Activated CD4-positive, alpha-beta T cell treated with anti-CD3 and anti-CD28 coated beads for 24 hours (primary cell): Measurements from ENCODE around the gene ATG7.

Source experiments
- DNase-seq, 2 donors: peaks; one replicate each; pipeline ENCODE4 v3.0.0-alpha.2; 2020; ENCODE audit warnings: low read depth in 2 of 2

The ATG7 gene

GRCh38 chr3:11271986-11272904, at the start of gene ATG7:
Gene ATG7, plus strand, starts transcription at chr3:11272397. Its CDS starts 26,299 bp downstream, at chr3:11298696.
- peak; percentile 95 to 97 for DNase-seq

- DNase-seq = no peak
Observed at GRCh38 chr3:11224010-11224409, 48.2 kb upstream of the ATG7 start.

- no peak for DNase-seq
Observed at GRCh38 chr3:11224870-11225229, 47.3 kb upstream of the ATG7 start.

- no peak for DNase-seq
Observed at GRCh38 chr3:11226042-11226370, 46.2 kb upstream of the ATG7 start.

- no peak for DNase-seq
Observed at GRCh38 chr3:11228041-11228440, 44.2 kb upstream of the ATG7 start.

- DNase-seq = no peak
Observed at GRCh38 chr3:11230125-11230524, 42.1 kb upstream of the ATG7 start.

GRCh38 chr3:11230832-11231231, 41.4 kb upstream of the ATG7 start:
- DNase-seq = no peak

GRCh38 chr3:11235385-11235784, 36.8 kb upstream of the ATG7 start:
- no peak for DNase-seq

GRCh38 chr3:11236588-11237461, 35.4 kb upstream of the ATG7 start:
- peak; percentile 71 to 75 for DNase-seq

GRCh38 chr3:11238060-11238459, 34.1 kb upstream of the ATG7 start:
- DNase-seq = no peak

GRCh38 chr3:11238880-11239279, 33.3 kb upstream of the ATG7 start:
- DNase-seq = no peak

- no peak for DNase-seq
Observed at GRCh38 chr3:11239796-11240195, 32.4 kb upstream of the ATG7 start.

- DNase-seq = no peak
Observed at GRCh38 chr3:11240496-11240895, 31.7 kb upstream of the ATG7 start.

- no peak for DNase-seq
Observed at GRCh38 chr3:11244121-11244677, 28.0 kb upstream of the ATG7 start.

GRCh38 chr3:11245276-11245675, 26.9 kb upstream of the ATG7 start:
- no peak for DNase-seq

GRCh38 chr3:11245827-11246662, 26.2 kb upstream of the ATG7 start:
- no peak for DNase-seq

- DNase-seq = no peak
Observed at GRCh38 chr3:11246663-11246970, 25.6 kb upstream of the ATG7 start.

- DNase-seq = no peak
Observed at GRCh38 chr3:11247362-11247761, 24.8 kb upstream of the ATG7 start.

GRCh38 chr3:11248596-11248995, 23.6 kb upstream of the ATG7 start:
- no peak for DNase-seq

GRCh38 chr3:11250902-11251806, 21.0 kb upstream of the ATG7 start:
- DNase-seq = no peak

- DNase-seq = no peak
Observed at GRCh38 chr3:11251807-11252176, 20.4 kb upstream of the ATG7 start.
